Adipose tissue (tissue), 3 donors: Measurements from ENCODE around the gene SAMHD1. TPM values are rescaled to one million over a fixed set of nuclear protein-coding genes. Genes with fewer than 3 reads are reported as not detected.
"Not testable (repeated sequence)": the region's sequence is repeated elsewhere in the genome, so short reads cannot be mapped to it uniquely, and the experiment has no call there.

Source experiments
- H3K27ac ChIP-seq: one replicate; pipeline ENCODE4 v1.5.1; 2013; ENCODE audit warnings: low read depth, low read length
- WGBS, 3 donors: extraction: QIAGEN DNeasy Blood & Tissue Kit; methylation state at CpG; one replicate each; pipeline ENCODE4 v1.1.7; 2013; 5-methylcytosine and 5-hydroxymethylcytosine counted together
- polyA plus RNA-seq, 3 donors: library from polyadenylated mRNA; stranded (reverse); fragments of 200-250 nt; gene quantifications; one replicate each; pipeline ENCODE4 v1.2.3, GENCODE V29; 2013
- donor health status: healthy with polysubstance abuse.
- donor health status: Bipolar disorder and iron deficiency.
- donor health status: healthy.

Gene SAMHD1
- polyA plus RNA-seq, 3 donors: 45.6 to 179 (median 60.1) TPM

DNA sequence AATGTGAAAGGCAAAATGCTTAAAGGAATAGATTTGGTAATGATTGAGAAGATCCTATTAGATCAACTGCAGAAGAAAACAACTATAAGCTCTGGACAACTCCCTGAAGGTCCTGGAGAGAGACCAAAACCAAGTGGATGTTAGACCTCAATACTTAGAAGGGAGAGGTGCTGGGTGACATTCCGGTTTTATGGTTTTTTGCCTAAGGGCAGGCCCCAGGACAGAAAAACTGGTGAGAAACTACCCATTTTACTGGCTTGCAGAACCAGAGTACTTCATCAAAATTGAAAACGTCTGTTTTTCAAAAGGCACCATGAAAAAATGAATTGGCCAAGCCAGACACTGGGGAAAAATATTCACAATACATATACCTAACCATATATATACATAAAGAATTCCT, 26.3 kb downstream of the SAMHD1 start:
- H3K27ac ChIP-seq: no peak overlapping the region
- WGBS, 3 donors: 79 to 88% (median 81%) methylated on average over 2 of the region's 2 CpGs

DNA sequence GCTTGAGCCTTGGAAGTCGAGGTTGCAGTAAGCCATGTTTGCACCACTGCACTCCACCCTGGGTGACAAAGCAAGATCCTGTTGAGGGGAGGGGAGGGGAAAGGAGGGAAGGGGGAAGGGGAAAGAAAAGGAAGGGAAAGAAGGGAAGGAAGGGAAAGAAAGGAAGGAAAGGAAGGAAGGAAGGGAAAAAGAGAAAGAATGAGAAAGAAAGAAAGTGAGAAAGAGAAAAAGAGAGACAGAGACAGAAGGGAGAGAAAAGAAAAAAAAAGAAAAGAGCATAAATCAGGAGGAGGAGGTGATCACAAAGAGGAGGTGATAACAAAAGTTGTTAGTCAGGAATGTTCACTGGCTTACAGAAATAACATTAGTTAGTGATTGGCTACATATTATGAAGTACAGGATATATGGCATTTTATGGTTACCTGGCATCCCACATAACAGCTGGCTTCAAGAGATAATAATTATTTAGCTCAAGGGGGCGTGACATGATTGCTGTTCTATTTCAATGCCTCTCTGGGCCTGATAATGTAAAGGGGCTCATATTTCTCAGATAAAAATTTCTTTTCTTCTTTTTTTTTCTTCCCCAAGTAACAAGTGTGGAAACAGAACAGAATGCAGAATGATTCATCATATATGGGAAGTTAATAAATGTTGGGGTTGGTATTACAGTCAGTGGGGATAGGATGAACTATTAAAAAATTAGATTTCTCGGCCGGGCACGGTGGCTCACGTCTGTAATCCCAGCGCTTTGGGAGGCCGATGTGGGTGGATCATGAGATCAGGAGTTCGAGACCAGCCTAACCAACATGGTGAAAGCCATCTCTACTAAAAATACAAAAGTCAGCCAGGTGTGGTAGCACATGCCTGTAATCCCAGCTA, 27.1 kb downstream of the SAMHD1 start:
- 85 to 88% (median 86%) methylated on average over 9 of the region's 9 CpGs for WGBS, 3 donors
- no peak overlapping the region for H3K27ac ChIP-seq

DNA sequence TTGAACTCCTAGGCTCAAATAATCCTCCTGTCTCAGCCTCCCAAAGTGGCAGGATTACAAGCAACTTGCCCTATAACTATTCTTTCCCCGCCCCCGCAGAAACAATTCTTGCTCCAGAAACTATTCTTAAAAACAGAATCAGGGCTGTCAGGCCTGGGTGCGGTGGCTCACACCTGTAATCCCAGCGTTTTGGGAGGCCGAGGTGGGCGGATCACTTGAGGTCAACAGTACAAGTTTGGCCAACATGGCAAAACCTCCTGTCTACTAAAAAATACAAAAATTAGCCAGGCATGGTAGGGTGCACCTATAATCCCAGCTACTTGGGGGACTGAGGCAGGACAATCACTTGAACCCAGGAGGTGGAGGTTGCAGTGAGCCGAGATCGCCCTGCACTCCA, 31.2 kb downstream of the SAMHD1 start:
- no peak overlapping the region for H3K27ac ChIP-seq
- WGBS, 3 donors: 83 to 94% (median 93%) methylated on average over 8 of the region's 8 CpGs

DNA sequence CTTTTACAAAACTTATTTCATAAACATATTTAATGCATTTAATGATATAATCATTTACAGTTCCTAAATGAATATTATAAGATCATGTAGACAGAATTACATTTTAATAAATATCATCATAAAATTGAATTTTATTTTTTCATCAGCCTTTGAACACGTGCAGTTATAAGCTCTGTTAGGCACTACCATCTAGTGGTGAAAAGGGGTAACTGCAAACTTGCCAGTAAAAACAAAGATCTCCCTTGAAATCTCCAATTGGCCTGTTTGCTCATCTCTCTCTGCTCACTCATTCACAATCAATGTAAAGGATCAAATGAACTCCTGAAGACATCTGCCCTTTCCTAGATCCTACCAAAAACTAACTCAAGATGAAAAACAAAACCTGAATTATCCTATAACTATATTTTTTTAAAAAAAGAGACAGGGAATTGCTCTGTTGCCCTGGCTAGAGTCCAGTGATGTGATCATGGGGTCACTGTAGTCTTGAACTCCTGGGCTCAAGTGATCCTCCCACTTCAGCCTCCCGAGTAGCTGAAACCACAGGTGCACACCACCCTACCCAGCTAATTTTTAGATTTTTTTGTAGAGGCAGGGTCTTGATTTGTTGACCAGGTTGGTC, 31.7 kb downstream of the SAMHD1 start:
- H3K27ac ChIP-seq: no peak overlapping the region
- WGBS, 3 donors: 9 to 12% (median 9%) methylated on average over 2 of the region's 2 CpGs

DNA sequence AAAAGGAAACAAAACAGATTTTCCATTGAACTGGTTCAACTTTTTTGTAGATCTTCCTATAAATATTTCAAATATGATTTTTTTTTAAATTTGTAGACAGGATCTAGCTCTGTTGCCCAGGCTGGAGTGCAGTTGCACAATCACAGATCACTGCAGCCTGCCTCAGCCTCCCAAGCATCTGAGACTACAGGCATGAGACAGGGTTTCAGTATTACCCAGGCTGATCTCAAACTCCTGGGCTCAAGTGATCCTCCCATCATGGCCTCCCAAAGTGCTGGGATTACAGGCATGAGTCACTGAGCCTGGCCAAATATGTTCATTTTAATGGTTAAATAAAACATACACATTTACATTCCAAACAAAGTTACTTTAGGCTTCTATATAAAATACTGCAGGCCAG, 33.6 kb downstream of the SAMHD1 start:
- no peak overlapping the region for H3K27ac ChIP-seq

DNA sequence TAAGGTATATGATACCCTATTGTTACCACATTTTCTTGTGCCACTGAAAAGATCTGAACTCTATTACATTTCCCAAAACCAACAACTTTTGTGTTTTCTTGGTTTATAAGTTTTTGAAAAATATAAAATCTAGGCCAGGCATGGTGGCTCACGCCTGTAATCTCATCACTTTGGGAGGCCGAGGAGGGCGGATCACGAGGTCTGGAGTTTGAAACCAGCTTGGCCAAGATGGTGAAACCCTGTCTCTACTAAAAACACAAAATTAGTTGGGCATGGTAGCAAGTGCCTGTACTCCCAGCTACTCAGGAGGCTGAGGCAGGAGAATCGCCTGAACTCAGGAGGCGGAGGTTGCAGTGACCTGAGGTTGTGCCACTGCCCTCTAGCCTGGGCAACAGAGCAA, 34.3 kb downstream of the SAMHD1 start:
- 97 to 99% (median 97%) methylated on average over 6 of the region's 6 CpGs for WGBS, 3 donors
- H3K27ac ChIP-seq: no peak overlapping the region

DNA sequence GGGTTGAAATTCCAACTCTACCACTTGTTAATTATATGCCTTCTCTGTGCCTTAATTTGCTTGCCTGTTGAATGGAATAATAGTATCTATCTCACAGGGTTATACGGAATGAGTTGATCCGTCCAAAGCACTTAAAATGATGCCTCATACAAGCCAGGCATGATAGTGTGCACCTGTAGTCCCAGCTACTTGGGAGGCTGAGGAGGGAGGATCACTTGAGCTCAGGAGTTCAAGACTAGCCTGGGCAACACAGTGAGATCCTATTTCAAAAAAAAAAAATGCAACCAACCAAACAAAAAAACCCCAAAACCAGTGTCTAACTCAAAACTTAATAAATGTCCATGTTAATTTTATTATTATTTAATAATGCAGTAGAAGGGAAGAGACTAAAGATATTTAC, 35.3 kb downstream of the SAMHD1 start:
- WGBS, 3 donors: 93 to 97% (median 94%) methylated on average over 2 of the region's 2 CpGs
- no peak overlapping the region for H3K27ac ChIP-seq

DNA sequence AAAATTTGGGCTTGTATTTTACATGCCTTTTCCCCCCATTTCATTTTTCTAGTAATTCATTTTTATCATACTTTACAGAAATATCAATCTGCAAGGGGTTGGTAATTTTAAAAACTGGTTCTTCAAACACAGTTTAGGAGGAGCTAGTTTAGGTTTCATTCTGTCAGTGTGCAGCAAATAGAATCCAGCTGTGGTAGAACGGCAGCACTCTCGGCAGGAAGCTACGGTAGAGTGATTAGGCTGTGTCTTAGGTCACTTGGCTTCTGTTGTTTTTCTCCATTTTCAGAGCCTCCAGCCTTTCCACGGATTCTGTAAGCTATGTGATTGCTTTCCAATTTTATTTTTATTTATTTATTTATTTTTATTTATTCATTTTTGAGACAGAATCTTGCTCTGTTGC, 42.9 kb downstream of the SAMHD1 start:
- WGBS, 3 donors: 65 to 84% (median 65%) methylated on average over 4 of the region's 4 CpGs
- H3K27ac ChIP-seq: no peak overlapping the region

DNA sequence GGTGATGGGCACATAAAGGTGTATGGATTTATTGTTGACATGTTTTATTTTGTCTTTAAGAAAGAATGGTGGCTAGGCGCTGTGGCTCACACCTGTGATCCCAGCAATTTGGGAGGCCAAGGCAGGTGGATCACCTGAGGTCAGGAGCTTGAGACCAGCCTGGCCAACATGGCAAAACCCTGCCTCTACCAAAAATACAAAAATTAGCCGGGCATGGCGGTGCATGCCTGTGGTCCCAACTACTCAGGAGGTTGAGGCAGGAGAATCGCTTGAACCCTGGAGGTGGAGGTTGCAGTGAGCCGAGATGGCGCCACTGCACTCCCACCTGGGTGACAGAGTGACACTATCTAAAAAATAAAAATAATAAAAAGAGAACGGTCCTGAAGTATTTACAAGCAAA, 45.4 kb downstream of the SAMHD1 start:
- 97 to 98% (median 97%) methylated on average over 7 of the region's 7 CpGs for WGBS, 3 donors
- H3K27ac ChIP-seq: not testable (repeated sequence)

DNA sequence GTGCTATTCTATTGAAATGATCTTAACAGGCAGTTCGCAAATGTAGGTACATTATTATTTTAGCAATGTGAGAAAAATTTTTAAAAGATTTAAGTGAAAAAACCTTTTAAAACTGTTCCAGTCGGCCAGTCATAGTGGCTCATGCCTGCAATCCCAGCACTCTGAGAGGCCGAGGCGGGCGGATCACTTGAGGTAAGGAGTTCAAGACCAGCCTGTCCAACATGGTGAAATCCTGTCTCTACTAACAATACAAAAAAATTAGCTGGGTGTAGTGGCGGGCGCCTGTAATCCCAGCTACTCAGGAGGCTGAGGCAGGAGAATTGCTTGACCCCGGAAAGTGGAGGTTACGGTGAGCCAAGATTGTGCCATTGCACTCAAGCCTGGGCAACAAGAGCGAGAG, 45.9 kb downstream of the SAMHD1 start:
- WGBS, 3 donors: 96 to 97% (median 97%) methylated on average over 10 of the region's 10 CpGs
- H3K27ac ChIP-seq: not testable (repeated sequence)

DNA sequence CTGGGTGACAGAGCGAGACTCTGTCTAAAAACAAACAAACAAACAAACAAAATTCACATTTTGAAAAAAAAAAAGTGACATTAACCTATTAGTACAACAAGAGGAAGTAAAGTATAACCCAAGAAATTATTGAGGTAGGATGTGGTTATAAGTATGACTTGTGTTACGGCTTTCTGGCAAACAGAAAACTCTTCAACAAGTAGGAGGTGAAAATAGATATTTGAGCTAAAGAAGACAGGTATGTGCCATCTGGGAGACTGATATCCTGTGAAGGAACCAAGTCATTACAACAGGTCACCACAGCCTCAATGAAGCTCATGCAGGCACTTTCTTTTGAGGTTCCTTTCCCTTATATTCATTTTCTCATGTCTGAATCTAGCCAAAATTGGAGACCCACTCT, 46.8 kb downstream of the SAMHD1 start:
- H3K27ac ChIP-seq: no peak overlapping the region
- WGBS, 3 donors: 82 to 97% (median 95%) methylated on average over 2 of the region's 2 CpGs

DNA sequence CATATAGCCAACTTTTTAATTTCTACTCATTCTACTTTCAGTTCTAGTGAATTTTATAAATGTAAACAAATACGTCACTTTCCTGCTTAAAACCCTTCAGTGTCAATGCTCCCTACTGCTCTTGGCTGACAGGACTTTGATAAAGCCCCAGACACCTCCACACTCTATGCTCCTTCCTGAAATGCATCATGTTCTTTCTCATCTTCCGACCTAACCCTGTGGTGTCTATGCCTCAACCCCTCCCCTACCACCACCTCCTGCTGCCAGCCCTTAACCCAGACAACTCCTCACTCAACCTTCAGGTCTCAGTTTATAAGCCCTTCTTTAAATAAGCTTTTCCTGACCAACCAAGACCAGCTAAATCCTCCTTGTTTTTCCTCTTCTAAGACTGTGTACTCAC, 56.5 kb downstream of the SAMHD1 start:
- WGBS, 3 donors: 82 to 89% (median 88%) methylated on average over 2 of the region's 2 CpGs
- no peak overlapping the region for H3K27ac ChIP-seq

DNA sequence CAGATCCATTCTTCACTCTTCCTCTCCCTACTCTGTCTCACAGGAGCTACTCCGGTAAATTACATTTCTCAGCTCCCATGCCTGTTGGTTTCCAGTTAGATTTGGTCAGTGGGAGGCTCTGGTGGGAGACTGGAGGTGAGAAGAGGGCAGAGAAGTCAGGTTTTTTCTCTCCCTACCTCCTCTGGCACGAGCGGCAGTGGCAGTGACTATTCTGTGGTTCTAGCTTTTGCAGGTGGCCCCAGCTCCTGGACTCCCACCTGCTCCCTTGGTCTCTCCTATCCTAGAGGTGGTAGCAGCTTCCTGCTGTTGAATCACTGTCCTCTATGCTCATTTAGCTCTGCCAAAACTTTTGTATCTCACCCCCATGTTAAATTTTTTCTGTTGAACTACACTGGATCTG, 57.7 kb downstream of the SAMHD1 start:
- no peak overlapping the region for H3K27ac ChIP-seq
- whole genome bisulfite sequencing, 3 donors: 88 to 97% (median 90%) methylated on average over 3 of the region's 3 CpGs

DNA sequence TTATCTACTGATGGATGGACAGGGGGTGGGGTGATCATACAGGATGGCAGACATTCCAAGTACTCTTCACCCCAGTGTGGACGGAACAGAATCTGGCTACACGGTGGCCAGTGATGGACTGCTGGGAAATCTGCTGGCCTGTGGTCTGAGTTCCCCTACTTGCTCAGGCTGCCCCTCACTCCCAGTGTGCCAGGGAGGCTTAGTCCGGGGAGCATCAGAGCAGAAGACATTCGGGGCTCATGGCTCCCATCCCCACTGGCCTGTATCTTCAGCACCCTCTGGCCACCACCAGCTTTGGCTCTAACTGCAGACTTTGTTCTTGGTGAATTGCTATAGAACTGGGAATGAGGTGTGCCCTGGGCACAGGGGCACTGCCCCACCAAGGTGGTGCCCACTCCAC, 60.3 kb downstream of the SAMHD1 start:
- no peak overlapping the region for H3K27ac ChIP-seq
- 89 to 93% (median 93%) methylated on average over 4 of the region's 4 CpGs for WGBS, 3 donors

DNA sequence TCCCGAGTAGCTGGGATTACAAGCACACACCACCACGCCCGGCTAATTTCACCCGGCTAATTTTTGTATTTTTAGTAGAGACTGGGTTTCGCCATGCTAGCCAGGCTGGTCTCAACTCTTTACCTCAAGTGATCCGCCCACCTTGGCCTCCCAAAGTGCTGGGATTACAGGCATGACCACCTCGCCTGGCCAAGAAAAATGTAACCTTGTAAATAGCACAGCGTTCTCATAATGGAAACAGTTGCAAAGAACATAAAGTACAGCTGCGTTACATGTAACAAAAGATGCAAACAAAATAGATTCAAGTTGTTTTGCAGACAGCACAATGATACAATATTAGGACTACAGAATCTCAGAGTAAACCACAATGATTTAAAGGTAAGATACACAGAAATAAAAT, 60.9 kb downstream of the SAMHD1 start:
- 88 to 89% (median 89%) methylated on average over 9 of the region's 9 CpGs for WGBS, 3 donors
- H3K27ac ChIP-seq: no peak overlapping the region

DNA sequence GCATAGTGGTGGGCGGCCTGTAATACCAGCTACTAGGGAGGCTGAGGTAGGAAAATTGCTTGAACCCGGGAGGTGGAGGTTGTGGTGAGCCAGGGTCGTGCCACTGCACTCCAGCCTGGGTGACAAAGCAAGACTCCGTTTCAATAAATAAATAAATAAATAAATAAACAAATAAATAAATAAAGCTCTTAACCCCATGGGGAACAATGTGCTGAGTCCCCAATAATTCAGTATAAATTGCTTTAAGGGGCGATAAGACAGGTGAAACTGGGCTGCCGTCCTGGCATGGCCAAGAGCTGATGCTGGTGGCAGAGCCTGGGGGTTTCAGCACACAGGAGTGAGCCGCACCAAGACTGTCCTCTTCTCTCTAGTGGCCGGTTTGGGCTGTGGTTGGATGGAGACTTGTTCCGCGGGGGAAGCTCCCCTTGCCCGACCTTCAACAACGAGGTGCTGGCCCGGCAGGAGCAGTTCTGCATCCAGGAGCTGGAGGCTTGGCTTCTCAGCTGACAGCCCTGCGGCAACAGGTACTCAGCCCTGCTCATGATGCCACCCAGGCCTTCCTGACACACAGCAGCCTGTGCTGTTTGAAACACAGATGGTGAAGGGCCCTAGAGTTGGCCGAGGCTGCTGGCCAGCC, 62.5 kb downstream of the SAMHD1 start:
- WGBS, 3 donors: 77 to 85% (median 82%) methylated on average over 15 of the region's 15 CpGs
- no peak overlapping the region for H3K27ac ChIP-seq

DNA sequence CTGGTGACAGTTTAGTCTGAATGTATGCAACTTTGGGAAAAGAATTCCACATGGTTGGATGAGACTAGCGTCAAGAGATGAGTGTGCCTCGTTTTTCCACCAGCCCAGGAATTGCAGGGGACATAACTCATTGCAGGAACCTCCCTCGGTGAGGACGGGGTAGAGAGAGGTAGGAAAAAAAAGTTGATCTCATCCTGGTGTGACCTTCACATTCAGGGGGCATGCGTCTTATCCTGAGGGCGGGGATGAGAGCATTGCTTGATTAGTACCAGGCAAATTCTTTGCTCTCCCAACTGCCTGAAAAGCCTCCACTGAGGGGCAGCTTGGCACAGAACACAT, 63.8 kb downstream of the SAMHD1 start:
- WGBS, 3 donors: 40 to 49% (median 48%) methylated on average over 6 of the region's 6 CpGs
- no peak overlapping the region for H3K27ac ChIP-seq

DNA sequence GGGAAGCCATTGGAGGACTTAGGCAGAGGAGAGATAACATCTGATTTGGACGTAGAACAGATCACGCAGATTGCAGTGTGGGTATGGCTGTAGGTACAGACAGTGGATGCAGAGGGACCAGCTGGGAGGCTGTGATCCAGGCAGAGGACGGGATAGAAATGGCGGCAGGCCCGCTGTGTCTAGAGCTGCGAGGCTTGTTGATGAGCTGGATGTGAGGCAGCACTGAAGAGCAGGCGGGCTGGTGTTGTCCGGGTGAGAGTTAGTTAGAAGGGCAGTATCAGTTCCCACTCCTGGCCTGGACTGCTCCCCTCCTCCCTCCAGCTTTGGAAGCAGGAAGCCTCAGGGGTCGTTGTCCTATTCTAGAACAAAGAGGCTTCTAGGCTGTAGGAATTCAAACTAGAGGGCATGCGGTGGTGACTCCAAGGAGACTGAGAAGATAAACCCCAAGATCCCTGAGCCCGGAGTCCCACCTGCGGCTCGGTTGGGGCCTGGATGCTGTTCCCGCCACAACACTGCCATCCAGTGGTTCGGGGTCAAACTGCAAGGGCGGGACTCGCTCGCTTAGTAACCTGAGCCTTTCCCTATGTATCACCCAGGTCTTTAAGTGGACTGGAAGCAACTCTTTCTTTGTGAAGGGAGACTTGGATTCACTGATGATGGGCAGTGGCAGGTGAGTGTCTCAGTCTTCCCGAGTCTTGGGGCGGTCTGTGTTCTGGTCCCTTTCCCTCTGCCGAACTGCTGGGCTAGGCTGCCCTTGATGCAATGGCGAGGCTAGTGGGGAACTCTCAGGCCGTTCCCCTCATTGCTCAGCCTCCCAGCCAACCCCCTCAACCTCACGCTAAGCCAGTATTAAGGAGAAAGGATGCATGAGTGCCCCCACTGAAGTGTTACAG, 64.4 kb downstream of the SAMHD1 start:
- WGBS, 3 donors: 22 to 27% (median 25%) methylated on average over 24 of the region's 24 CpGs
- H3K27ac ChIP-seq: no peak overlapping the region

DNA sequence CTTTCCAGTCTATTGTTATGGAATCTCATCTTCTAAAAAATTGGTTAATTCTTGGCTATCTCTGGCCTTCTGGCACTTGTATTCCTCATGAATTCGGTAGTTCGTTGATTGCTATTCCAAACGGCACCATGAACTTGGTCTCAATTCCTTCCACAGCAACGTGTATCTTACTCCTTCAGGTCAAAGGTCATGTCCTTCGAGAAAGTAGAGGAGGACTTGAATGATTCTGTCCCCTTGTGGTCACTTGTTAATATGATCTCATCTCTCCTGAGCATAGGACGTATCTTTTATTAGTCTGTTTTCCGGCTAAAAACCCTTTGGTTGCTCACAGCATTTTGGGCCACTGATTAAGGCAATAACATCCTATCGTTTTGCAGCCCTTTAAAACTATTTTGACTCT, 66.2 kb downstream of the SAMHD1 start:
- 41 to 58% (median 53%) methylated on average over 8 of the region's 8 CpGs for WGBS, 3 donors
- no peak overlapping the region for H3K27ac ChIP-seq
